Endothelial cell of hepatic sinusoid (primary cell): ENCODE data around the gene DENND2D.

Experiments used
- in situ Hi-C: cut with HindIII; loops from 2 replicates; pipeline ENCODE4 v1.10.0; 2017; ENCODE audit warnings: low sequenced_read_pairs

DENND2D gene

DNA sequence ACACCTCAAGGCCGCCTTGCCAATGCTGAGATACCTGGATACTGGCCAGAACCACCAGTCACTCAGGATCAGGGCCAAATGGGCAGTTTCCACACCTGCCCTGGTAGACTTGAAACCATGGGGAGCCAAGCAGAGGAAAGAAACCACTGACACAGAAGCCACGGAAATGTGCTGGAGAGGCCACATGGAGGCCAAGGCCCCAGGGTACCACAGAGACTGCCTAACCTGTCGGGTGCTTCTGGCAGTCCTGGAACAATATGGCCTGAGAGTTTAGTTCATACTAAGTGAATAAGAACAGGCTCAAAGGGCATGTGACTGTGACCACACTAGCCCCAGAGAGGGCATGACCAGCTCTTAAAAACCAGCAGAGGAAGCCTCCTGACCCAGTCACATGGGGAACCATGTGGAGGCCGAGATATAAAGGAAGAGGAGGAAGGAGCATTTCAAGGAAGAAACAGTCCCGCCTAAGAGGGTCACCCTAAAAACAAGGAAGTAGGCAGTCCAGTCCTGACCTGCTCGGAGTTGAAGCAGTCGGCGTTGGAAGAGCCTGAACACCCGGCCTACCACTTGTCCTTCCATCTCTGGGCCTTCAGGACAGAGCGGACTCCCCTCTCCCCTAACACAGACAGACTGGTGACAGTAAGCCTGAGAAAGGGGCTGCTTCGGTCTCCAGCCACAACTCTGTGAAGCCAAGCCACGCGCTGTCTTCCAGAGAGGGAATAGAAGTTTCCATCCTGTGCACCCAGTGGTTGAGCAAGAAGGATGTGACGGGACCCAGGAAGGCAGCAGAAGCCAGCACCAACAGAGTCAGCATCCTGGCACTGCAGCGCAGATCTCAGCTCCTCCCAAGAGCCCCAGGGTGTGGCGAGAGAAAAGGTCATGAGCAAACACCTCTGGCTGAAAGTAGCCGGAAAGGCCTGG is at the start of gene DENND2D:
DENND2D (minus strand) TSS at position 766 of the 921 bp plus-strand sequence; CDS start at position 579, 187 bp downstream.
- in situ Hi-C loops = no loop called here

DNA sequence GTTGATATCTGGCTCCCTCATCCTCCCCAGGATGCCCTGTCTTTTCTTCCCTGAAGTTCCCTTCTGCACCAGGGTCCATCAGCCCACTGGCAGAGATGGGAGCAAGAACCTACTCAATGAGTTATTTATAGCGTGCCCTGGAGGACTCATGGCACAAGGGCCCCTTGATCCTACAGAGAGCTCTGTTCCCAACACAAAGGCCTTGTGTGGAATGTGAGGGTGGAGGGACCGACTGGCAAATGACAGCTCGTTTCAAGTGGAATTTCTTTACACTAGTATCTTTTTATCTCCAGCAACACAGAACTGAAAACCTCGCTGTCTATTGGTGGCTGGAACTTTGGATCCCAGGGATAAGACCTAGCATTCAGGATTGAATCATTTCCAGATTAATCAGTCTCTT is 49.5 kb upstream of the DENND2D start:
- in situ Hi-C loops = no loop called here

GRCh38 chr1:111247125-111247838 is 46.8 kb upstream of the DENND2D start:
- in situ Hi-C loops = no loop called here

DNA sequence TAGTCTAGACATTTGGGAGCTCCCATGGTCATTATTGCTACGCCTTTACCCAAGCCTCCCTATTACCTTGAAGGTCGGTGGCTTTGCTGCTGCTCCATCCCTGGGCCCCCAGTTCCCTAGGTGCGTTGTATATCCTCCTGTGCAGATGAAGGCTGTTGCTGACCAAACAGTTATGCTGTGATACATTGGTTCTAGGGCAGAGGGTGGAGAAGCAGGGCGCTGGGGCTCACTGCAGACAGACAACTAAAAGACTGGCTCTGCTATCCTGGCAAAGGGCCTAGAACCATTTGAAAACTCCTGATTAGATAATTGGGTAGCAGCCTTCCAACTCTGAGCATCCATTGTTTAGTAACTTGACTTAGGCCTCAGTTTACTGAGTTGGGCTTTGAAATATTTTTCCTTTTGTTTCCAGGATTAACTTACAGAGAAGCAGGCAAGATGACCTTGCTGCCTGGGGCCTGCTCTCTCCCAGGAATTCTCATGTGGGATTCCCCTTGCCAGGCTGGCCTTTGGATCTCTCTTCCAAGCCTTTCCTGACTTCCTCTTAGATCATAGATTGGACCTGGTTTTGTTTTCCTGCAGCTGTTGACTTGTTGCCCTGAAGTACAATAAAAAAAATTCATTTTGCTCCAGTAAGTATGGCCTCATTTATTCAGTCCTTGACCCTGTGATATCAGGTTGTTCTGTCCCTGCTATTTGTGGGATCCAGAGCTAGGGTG is 42.5 kb upstream of the DENND2D start:
- in situ Hi-C loops = no loop called here

DNA sequence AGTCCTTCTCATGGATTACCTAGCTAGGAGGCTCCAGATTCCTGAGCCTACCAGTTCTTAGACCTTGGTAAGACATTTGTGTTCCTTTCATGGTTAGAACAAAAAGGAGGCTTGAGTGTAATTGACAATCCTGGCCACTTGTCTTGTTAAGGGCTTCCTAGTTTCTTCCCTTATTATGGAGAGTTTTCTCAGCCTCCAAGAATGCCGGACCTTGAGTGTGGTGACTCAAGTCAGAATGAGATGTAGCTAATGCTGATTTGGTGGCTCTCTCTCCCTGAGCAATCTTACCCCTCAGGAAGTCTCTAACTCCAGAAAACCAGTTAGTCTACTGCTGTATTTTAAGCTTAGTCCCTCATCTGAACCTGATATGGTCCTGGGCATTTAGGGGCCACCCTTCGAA is 41.4 kb upstream of the DENND2D start:
- in situ Hi-C loops = no loop called here

DNA sequence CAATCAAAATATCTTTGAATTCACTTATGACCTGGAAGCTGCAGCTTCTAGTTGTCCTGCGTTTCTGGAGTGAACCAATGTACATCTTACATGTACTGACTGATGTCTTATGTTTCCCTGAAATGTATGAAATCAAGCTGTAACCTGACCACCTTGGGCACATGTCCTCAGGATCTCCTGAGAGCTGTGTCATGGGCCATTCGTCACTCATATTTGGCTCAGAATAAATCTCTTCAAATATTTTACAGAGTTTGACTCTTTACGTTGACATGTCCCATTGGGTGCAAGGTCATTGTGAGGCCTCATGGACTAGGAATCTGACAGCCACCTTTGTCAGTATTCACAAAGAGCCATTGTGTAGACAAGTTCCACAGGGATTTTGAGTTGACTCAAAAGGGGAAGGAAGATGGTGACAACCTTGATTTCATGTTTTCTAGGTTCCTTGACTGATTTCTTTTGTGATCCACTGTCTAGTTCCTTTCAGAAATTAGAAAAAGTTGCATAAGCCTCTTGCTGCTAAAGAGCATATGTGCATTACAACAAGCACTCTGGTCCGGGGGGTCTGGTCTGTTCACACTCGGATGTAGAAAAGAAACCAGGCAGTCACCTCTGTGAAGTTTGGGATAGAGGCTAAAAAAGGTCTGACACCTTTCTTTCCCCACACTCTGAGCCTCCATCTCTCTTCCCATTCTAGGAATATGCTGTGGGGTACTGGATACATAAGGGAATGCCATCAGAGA is 37.8 kb upstream of the DENND2D start:
- in situ Hi-C loops = loop anchor here (5.0 kb wide), 1 partner anchor 49 kb away; no protein-coding TSS in a partner anchor

- in situ Hi-C loops = loop anchor here (5.0 kb wide), 1 partner anchor 50 kb away; no protein-coding TSS in a partner anchor
Measured at GRCh38 chr1:111236806-111237205, 36.4 kb upstream of the DENND2D start.

DNA sequence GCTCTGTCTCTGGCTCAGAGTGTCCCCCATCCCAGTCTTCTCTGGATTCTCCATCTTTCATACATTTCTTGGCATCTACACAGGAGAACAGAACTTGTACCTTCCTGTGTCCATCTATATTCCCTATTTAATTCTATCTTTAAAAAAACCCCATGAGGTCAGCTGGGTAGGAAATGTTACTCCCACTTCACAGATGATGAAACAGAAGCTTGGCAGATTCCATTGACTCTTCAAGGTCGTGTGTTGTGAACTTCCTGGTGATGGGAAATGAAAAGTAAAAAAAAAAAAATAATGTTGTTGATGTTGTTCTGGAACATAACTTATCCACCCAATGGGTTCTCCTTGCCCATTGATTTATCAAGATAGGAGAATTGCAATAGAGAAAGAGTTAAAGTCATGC is 35.9 kb upstream of the DENND2D start:
- in situ Hi-C loops = loop anchor here (5.0 kb wide), 1 partner anchor 51 kb away; no protein-coding TSS in a partner anchor

- in situ Hi-C loops = loop anchor here (5.0 kb wide), 1 partner anchor 52 kb away; no protein-coding TSS in a partner anchor
Measured at GRCh38 chr1:111234866-111235265, 34.4 kb upstream of the DENND2D start.

DNA sequence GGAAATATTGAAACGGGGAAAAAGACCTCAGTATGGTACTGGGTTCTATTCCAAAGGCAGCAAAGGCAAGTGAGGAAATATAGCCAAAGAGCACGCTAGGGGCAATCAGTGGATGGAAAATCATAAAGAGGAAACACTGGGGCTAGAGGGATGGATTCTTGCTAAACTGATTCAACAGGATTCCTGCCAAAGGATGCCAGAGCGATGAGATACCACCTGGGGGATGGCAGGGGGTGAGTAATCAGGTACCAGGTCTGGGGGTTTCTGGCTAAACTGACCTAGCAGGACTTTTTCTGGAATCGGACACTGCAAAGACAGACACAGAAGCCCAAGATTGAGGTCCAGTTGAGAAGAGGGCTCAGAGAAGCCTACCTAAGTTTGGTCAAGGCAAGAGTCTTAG is 33.8 kb upstream of the DENND2D start:
- in situ Hi-C loops = no loop called here

GRCh38 chr1:111232134-111232533 is 31.7 kb upstream of the DENND2D start:
- in situ Hi-C loops = no loop called here

- in situ Hi-C loops = no loop called here
Measured at GRCh38 chr1:111228748-111229126, 28.3 kb upstream of the DENND2D start.

GRCh38 chr1:111227851-111228747 is 27.7 kb upstream of the DENND2D start:
- in situ Hi-C loops = no loop called here

GRCh38 chr1:111227434-111227833 is 27.0 kb upstream of the DENND2D start, which contains the start of gene CHI3L2:
Gene CHI3L2 (plus strand): TSS chr1:111227713. CDS start chr1:111227730, 17 bp downstream.
- in situ Hi-C loops = no loop called here

GRCh38 chr1:111225717-111226400 is 25.4 kb upstream of the DENND2D start:
- in situ Hi-C loops = no loop called here

DNA sequence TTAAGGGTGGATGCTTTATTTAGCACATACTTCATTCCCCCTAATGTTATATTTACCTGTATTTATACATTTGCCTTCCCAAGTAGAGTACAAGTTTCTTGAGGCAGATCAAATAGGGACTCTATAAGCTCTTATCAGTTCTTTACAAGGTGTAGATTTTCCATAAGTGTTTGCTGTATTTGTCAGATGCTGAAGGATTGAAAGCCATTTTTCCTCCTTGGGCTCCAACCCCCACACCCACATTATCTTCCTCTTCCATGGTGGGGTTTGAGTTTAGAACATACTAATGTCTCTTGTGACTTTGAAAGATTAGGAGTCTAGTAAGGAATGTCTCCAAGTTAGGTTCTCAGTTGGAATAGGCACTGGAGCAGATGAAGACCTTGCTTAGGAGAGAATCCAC is 24.6 kb upstream of the DENND2D start:
- in situ Hi-C loops = no loop called here

DNA sequence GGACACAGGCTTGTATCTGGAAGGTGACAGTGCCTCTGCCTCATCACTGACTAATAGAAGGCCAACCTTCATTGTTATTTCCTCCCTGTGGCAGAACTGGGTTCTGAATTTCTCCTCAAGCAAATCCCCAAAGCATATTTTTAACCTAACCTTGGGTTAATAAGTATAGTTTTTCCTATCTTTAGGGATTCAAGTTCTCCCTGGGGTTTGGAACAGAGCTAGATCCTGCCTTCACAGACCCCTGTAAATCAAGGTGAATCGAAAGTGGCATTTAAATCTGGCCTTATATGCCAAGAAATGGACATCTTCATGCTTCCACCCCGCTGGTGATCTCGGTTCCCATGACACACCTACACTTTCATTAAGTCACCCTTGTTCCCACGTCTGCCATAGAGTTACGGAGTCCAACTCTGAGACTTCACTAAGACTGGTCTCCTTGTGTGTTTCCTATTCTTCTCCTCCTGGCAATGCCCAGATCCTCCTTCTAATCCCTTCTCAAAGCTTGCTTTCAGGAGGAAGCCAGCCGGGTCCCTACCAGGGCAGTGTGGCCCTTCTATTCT is 22.8 kb upstream of the DENND2D start:
- in situ Hi-C loops = no loop called here
